Measurements from ENCODE around the gene DCST2.

The DCST2 gene

DNA sequence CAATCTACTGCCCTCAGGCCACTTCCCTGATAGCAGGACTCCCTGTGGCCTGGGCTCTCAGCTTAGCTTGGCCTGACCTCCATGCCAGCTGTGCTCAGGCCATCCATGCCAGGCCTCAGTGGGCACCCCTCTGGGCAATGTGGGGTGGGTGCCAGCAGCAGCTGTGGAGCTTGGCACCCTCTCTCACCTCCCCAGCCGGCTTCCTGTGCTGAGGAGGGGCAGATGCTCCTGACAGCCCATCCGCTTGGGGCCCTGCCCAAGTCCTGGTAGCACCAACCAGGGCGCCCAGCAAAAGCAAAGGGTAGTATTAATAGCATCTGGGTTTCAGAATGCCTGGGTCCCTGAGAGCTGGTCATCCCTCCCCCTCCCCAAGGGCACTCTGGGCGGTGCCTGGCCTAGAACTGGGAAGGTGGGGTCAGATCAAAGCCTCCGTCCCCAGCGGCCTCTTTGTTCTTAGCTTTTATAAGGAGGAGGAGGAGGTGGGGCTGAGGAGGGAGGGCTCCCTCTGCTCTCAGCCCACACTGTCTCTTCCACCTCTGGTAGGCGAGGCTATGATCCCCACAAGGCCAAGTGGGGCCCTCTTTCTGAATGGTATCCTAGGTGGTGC lies 36.1 kb upstream of the DCST2 start:
- DNase-seq: no peak

DNA sequence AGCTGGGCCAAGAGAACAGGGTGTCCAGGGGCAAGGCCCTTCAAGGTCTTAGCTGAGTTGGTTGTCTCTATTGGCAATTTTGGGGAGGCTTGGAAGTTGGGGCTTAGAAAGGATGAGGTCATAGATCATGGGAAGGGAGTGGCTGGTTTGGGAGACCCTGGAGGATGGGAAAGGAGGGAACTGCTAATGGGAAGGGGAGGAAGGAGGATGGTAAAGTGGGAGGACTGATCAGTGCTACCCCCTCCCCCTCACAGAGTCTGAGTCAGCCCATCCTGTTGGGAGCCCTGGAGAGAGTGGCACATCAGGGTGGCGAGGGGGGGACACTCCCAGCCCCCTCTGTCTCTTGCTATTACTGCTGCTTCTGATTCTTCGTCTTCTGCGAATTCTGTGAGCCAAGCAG lies 35.0 kb upstream of the DCST2 start:
- no peak for DNase-seq

DNA sequence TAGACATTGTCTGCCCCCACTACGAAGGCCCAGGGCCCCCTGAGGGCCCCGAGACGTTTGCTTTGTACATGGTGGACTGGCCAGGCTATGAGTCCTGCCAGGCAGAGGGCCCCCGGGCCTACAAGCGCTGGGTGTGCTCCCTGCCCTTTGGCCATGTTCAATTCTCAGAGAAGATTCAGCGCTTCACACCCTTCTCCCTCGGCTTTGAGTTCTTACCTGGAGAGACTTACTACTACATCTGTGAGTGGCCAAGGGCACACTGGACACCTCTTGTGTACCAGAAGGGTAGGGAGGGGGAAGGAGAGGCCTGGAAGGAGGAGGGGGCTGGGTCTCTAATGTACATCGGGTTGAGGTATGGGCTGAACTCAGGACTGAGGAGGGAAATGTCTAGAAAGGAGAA lies 33.2 kb upstream of the DCST2 start:
- DNase-seq: no peak

DNA sequence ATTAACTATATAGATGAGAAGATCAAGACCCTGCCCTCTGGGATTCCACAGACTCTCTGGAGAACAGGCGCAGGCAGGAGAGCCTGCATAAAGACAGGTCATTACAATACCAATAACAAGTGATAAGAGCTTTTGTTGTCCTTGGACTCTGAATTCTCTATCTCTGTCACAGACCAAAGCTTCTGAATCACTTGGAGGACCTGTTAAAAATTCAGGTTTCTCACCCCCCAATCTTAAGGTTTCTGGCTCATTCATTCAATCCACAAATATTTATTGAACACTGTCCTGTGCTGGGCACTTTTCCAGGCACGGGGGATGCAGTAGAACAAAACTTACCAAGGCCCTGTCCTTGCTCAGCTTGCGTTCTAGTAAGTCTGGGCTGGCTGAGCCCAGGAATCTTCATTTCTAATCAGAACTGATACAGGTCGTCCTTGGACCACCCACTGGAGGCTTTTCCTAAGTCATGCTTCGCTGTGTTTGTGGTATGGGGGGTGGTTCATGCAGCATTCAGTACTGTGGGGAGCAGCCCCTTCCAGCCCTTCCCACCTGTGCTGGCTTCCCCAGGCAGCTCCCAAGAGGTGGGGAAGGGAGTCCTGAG lies 31.4 kb upstream of the DCST2 start:
- no peak for DNase-seq

DNA sequence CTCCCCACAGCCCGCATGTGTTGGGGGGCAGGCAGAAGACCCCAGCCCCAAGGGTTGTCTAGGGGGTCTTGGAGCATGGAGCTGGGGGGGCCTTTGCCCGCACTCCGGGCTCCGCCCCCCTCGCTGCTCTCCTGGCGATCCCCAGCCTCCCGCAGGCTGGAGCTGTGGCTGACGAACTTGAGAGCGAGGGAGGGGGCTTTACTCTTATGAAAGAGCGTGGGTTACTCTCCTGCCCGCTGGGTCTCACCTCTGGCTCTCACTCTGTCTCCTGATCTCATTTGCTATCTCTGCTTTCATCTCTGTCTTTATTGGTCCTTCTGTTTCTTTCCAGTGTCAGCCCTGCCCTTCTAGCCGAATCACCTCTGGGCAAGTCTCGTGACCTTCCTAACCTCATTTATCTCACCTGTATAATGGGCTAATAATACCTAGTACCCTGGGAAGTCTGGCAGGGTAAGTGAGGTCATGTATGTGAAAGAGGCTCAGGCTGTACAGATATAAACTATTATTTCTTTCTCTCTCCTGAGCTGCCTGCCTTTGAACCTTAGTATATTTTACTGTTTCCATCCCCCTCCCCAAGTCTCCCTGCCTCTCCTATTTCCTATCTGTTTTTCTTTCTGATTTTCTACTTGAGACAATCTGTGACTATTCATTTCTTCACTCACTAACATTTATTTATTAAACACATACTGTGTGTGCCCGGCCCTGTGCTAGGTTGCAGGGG lies 30.7 kb upstream of the DCST2 start:
- DNase-seq: no peak

DNA sequence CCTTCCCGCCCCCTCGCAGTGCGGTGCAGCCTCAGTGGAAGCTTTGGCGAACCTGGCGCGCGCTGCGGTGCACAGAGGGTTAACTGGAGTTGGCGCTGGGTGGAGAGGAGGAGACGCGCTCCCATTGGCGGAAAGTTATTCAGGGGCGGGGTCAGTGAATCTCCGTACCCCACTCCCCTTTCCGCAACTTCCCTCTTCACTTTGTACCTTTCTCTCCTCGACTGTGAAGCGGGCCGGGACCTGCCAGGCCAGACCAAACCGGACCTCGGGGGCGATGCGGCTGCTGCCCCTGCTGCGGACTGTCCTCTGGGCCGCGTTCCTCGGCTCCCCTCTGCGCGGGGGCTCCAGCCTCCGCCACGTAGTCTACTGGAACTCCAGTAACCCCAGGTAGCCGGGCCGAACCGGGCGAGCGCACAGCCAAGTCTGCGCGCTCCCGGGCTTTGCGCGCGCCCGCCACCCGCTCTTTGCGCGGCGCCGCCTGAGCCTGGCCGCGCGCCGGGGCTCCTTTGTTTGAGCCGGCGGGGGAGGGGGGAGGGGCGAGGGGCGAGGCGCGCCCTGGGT lies 30.0 kb upstream of the DCST2 start, which contains the start of gene EFNA4:
Gene EFNA4, plus strand, starts transcription at position 191 of the 561 bp plus-strand sequence. Its CDS starts 84 bp downstream, at position 275.
- DNase-seq: peak; percentile 80 to 81

DNA sequence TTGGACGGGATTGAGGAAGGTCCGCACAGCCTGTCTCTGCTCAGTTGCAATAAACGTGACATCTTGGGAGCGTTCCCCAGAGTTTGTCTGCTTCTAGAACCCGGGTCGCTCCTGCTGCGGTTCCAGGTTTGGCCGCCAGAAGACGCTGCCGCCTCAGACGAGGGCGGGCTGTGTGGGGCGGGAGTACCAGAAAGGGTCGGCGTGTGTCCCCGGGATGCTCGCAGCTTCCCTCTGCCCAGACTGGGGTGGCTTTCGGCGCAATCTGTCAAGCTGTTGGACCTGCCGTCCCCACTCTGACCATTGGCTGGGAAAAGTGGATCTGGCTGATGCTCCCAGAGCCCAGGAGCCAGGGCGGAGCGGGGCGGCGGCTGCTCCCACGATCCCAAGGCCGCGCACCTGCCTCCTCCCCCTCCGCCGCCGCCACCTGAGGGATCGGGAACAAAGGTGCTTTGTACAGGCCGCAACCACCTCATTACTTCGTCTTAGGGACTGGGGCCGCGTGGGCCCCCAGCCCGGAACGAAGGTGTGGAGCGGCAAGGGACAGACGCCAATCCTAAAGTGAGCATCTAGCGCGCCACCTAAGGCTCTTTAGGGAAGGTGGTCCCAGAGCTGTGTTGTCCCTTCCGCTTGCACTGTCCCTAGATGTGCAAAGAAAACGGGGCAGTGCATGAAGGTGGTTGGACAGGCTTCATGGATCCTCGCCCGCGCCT lies 29.3 kb upstream of the DCST2 start:
- peak; percentile 52 to 53 for DNase-seq

DNA sequence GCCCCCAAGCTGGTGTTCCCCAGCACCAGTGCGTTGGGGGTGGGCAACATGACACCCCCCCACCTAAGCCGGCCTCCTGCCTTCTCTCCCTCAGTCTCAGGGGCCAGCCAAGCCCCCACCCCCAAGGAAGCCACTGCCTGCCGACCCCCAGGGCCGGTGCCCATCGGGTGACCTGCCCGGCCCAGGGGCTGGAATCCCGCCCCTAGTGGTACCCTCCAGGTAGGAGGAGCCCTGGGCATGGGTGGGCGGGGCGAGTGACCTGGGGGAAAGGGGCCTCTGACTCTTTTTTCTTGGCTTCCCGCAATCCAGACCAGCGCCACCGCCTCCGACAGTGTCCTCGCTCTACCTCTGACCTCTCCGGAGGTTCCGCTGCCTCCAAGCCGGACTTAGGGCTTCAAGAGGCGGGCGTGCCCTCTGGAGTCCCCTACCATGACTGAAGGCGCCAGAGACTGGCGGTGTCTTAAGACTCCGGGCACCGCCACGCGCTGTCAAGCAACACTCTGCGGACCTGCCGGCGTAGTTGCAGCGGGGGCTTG lies 28.6 kb upstream of the DCST2 start:
- no peak for DNase-seq

DNA sequence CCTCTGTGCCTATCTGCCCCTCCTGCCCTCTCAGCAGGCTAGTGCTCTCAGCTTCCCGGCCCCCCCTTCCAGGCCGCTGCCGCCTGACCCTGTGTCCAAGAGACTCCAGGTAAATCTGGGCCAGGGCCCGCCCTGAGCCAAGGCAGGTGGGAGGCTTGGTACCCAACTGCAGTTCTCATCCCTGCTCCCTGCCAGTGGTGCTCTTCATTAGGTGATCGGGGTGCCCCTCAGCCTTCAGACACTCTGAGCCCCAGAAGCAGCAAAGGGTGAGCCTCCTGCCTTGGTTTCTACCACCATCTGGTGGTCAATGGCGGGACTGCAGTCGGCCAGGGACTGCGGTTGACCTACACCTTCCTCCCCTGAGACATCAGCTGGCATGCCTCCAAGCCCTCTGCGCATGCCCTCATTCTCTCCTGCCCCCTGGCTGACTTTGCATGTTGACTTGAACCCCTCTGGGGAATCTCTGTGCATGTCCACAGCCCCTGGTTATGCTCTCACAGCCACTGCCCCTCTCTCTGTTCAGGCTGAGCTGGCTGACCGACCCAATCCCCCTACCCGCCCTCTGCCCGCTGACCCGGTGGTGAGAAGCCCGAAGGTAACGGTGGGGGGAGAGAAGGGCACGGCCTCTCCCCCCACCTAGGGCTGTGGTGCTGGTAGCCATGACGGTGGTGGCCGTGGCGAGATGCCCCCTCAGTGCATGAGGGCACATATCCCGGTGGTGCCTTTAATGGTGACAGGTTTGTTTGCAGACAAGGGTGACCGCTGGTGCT lies 28.0 kb upstream of the DCST2 start:
- peak; percentile 82 to 84 for DNase-seq

DNA sequence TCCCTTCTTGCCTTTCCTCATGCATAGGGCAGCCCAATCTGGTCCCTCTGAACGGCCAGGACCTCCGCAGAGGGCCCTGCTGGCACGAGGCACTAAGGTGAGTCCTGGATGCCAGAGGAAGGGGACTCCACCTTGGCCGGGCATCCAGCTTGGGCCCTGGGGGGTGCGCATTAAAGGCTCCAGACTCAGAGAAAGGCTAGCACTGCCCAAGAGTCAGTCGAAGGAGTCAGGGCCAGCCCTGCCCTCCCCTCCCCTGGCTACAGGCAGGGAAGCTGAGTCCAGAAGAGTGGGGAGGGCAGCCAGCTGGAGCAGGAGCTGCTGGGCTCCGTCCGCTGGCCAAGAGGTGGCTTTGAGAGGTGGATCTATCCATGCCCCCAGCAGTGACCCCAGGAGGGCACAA lies 27.2 kb upstream of the DCST2 start:
- no peak for DNase-seq

DNA sequence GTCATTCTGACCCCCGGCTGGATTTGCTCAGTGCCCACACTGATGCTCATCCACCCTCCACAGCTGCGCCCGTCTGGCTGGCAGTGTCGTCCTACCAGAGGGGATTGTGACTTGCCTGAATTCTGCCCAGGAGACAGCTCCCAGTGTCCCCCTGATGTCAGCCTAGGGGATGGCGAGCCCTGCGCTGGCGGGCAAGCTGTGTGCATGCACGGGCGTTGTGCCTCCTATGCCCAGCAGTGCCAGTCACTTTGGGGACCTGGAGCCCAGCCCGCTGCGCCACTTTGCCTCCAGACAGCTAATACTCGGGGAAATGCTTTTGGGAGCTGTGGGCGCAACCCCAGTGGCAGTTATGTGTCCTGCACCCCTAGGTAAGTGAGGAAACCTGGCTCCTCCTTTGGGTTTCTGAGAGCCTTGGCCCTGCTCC lies 24.2 kb upstream of the DCST2 start:
- no peak for DNase-seq

DNA sequence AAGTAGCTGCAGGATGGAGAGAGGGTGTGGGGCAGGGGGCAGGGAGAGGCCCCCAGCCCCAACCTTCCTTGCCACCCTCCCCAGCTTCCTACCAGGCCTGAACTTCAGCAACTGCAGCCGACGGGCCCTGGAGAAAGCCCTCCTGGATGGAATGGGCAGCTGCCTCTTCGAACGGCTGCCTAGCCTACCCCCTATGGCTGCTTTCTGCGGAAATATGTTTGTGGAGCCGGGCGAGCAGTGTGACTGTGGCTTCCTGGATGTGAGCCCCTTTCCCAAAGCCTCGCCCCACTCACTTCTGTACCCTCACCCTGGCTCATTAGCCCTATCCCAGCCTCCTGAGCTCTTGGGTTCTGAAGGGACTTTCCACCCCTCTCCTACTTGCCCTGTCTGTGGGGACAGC lies 23.5 kb upstream of the DCST2 start:
- no peak for DNase-seq

DNA sequence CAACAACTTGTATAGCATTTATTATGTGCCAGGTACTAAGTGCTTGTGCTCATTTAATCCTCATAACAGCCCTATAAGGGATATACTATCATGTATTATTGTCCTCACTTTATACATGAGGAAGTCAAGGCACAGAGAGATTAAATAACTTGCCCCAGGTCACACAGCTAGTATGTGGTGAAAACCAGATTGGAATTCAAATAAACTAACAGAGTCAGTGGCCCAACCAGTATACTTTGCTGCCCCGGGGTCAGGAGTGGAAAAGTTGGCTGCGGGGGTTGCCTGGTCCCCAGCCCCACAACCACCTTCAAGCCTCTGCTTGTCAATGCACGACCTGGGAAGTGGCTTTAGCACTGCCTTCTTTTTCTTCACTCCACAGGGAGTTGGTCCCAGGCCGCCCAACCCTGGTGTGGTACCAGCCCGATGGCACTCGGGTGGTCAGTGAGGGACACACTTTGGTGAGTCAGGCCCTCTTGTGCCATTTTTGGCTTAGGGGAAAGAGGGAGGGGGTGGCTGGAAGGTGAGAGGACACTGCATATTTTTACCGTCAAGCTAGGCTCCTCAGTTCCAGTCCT lies 20.0 kb upstream of the DCST2 start:
- DNase-seq: no peak

DNA sequence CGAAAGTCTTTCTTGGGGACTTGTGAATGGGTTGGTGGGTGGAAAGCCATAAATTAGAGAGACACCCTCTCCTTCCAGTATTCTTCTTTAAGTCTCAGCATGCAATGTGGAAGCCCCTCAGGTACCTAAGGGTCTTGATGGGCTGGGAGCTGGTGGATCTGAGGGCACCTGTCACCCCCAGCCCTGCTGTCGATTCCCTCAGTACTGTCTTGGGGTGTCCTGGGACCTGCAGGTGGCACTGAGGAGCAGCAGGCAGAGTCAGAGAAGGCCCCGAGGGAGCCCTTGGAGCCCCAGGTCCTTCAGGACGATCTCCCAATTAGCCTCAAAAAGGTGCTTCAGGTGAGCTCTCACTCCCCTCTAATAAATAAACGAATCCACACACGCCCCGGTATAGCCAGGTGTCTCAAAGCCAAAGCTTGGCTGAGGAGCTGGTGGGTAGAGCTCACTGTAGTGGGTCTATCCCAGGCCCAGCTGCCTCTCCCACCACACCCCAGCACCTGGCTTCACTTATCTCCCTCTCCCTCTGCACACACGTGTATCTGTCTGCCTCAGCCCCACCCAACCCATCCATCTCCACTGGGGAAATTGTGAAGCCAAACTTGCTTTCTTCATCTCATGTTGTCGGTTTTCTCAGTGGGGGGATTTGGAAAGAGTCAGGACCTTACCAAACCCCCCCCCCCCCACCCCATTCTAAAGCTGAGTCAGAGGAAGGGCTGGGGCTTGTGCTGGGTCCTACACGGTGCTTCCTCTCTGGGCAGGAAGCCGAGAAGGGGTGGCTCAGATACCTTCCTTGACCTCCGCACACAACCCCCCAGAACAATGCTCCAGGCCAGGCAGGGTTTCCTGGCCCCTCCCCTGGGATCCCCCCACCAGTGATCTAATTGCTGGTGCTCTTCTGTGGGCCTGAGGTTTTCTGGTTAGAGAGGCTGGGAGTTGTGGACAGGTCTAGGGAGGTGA lies 19.1 kb upstream of the DCST2 start:
- no peak for DNase-seq

DNA sequence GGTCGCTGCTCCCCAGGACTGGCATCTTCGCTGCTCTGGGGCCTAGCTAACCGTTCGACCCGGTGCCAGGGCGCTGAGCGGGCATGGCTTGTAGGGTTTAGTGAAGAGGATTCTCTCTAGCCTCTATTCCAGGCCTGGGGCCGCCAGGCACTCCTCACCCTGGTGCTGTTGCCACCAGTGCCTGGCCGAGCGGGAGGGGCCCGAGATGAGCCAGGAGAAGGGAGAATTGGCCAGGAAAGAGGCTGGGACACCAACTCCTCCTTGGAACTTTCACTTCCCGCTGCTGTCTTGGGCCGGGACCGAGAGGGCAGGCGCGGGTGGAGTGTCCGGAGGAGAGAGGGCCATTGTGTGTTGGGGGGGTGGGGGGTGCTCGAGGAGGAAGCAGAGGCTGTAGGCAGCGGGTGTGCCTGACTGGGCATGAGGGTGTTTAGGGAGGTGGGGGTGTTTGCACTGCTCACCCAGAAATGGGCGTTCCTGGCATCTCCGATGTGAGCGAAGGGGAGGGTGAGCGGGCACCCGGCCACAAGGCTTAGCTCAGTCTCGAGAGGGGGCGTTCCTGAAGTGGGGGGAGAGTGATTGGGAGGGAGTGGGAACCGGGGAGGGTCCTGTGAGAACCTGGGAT lies 18.3 kb upstream of the DCST2 start:
- DNase-seq: peak; percentile 47 to 55

DNA sequence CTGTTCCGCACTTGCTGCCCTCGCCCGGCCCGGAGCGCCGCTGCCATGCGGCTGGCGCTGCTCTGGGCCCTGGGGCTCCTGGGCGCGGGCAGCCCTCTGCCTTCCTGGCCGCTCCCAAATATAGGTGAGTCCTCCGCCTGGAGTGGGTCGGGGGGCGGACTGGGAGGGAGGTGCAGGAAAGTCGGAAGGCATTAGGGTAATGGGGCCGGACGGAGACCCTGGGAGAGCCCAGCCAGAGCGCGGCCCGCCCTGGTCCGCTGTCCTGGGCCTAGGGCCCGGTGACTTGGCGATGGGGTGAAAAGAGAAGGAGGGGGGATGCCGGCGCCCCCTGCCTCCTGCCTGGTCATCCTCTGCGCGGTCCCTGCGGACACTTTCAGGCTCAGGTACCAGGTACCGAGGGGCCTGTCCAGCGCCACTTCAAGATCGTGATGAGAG lies 17.8 kb upstream of the DCST2 start:
- DNase-seq: no peak

DNA sequence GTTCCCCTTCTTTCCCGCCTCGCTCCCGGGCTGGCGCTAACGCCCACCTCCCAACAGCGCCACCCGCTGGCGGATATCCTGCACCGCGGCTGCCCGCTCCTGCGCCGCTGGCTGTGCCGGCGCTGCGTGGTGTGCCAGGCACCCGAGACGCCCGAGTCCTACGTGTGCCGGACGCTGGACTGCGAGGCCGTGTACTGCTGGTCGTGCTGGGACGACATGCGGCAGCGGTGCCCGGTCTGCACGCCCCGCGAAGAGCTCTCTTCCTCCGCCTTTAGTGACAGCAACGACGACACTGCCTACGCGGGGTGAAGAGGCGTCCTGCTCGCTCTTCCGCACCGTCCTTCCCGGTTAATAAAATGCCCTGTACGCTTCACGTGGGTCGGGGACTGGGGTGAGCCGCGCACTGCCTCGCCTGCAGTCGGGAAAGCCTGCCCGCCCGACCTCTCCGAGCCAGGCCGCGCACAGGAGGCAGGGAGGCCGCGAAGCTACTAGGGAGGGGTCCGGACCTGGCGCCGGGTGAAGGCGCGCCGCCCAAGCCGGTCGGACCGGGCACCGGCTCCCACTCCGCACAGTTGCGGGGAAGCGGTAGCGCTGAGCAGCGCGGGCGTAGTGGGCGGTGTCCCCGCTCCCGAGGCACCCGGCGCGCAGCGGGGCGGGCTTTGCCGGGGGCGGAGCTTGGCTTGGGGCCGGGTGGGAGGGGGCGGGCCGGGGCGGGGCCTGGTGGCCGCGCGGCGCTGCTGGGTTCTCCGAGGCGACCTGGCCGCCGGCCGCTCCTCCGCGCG lies 17.2 kb upstream of the DCST2 start, which contains the start of gene ADAM15:
Gene ADAM15, plus strand, starts transcription at position 757 of the 782 bp plus-strand sequence. CDS start 71 bp downstream, outside the sequence.
- DNase-seq: peak; percentile 91 to 92

DNA sequence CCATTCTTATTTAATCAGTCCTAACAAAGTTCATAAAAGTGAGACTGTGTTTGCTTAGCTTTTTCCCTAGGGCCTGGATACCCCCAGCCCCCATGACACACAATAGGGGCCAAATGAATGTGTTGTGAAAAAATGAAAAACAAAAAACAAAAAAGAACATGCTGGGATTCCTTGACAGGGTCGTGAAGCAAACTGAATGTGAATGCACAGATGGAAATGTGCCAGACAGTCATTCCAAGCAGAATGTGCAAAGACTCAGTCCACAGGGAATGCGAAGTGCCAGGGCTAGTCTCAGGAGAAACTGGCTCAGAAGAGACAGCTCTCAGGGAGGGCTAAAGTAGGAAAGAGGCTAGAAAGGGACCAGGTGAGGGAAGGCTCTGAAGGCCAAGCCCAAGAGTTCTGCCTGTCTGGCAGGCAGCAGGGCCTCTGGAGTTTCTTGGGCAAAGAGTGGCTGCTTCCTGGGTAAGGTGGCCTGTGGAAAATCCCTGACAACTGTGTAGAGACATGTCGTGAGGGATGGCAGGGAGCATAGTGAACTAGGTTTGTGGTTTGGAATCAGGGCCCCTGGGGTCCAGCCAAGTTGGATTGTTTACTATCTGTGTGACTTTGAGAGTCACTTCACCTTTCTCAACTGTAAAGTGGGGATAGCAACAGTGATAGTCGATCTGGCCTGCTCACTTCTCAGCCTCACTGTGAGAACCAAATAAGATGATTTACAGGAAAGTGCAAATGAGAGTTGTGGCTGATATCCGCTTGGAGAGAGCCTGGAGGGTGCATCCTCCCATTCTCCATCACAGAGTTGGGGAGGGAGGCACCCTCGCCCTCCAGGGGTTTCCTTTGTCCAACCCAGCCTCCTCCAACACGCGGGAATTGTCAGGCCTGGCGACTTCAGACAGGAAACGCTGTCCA lies 16.3 kb upstream of the DCST2 start:
- no peak for DNase-seq
